Lung (tissue), 16 donors: ENCODE measurements around the gene BATF3. TPM values are rescaled to one million over a fixed set of nuclear protein-coding genes. Genes with fewer than 3 reads are reported as not detected.

Experiments used
- ATAC-seq: fragments of 200-7000 bp; cut with Tn5 transposase; one replicate; pipeline ENCODE4 v1.9.1; 2020; ENCODE audit warnings: moderate number of reproducible peaks; ENCODE audit not compliant: insufficient read depth, low FRiP score
- DNase-seq, 3 donors: peaks; one replicate each; pipeline ENCODE4 v3.0.0-alpha.2; 2013 to 2017
- H3K27ac ChIP-seq, 2 donors: one replicate each; pipeline ENCODE4 v1.5.1; 2013; ENCODE audit warnings: mild to moderate bottlenecking in 2 of 2, moderate library complexity in 2 of 2, control low read depth in 1 of 2, inconsistent platforms in 1 of 2, low read depth in 1 of 2, low read length in 1 of 2
- H3K27me3 ChIP-seq, 3 donors: one replicate each; pipeline ENCODE4 v1.5.1; 2013; ENCODE audit warnings: low read length in 2 of 3; ENCODE audit not compliant: control insufficient read depth in 3 of 3, insufficient read depth in 3 of 3
- H3K36me3 ChIP-seq, 4 donors: one replicate each; pipeline ENCODE4 v1.5.1; 2013; ENCODE audit warnings: low read length in 4 of 4, mild to moderate bottlenecking in 1 of 4, moderate library complexity in 1 of 4; ENCODE audit not compliant: control insufficient read depth in 4 of 4, insufficient read depth in 4 of 4
- H3K4me1 ChIP-seq, 5 donors: one replicate each; pipeline ENCODE4 v1.5.1; 2013; ENCODE audit warnings: low read length in 5 of 5, mild to moderate bottlenecking in 2 of 5, moderate library complexity in 1 of 5; ENCODE audit not compliant: control insufficient read depth in 5 of 5, insufficient read depth in 5 of 5
- H3K4me3 ChIP-seq: one replicate; pipeline ENCODE4 v1.5.1; 2013; ENCODE audit warnings: mild to moderate bottlenecking, control low read depth, moderate library complexity
- H3K9ac ChIP-seq, 2 donors: one replicate each; pipeline ENCODE4 v1.5.1; 2013; ENCODE audit warnings: low read length in 2 of 2, control low read depth in 1 of 2; ENCODE audit not compliant: insufficient read depth in 1 of 2
- H3K9me3 ChIP-seq, 4 donors: one replicate each; pipeline ENCODE4 v1.5.1; 2013; ENCODE audit warnings: low read length in 3 of 4, mild to moderate bottlenecking in 1 of 4, moderate library complexity in 1 of 4; ENCODE audit not compliant: control insufficient read depth in 4 of 4, insufficient read depth in 3 of 4
- WGBS, 2 donors: extraction: QIAGEN DNeasy Blood & Tissue Kit; methylation state at CpG; one replicate each; pipeline ENCODE4 v1.1.7; 2013; 5-methylcytosine and 5-hydroxymethylcytosine counted together
- long read RNA-seq, 5 donors: transcript quantifications; one replicate each; lab custom pipeline, GENCODE V29; 2026
- polyA plus RNA-seq, 2 donors: library from polyadenylated mRNA; stranded (reverse); fragments of 200-250 nt; gene quantifications; one replicate each; pipeline ENCODE4 v1.2.1, GENCODE V29; 2013
- total RNA-seq, 2 donors: library from RNA; depleted of rRNA in 1 of 2; stranded (reverse); fragments of >200 nt in 1 of 2; gene quantifications; one replicate each; pipeline ENCODE4 v1.2.1, GENCODE V29; 2014 to 2021
- TF ChIP-seq, protein P1 (sequence below): IDR thresholded peaks from 2 replicates; pipeline ENCODE4 v1.5.1; 2012; ENCODE audit warnings: mild to moderate bottlenecking; ENCODE audit errors: control extremely low read depth, extremely low read depth
- donor health status: control.
- donor health status: control.
- donor health status: Bipolar disorder and iron deficiency.
- donor health status: healthy.
- donor health status: DM: yes; HTN: yes; CAD: no.

BATF3 gene
- 10 to 100 TPM in 1 of 2 donors, 1 to 10 TPM in 1; 2.4 to 12.0 TPM for total RNA-seq
- polyA plus RNA-seq, result 10 to 100 TPM in 1 of 2 donors, 1 to 10 TPM in 1; 8.3 to 24.6 TPM
- long read RNA-seq, donor 1, partial matches to known transcripts, result 0 of 1 reads
- long read RNA-seq, donor 1, other reads (novel, unspliced or antisense), result 0 of 1 reads
- long read RNA-seq, donor 2, partial matches to known transcripts, result 0 of 1 reads
- long read RNA-seq, donor 2, other reads (novel, unspliced or antisense), result 0 of 1 reads
- long read RNA-seq, donor 3, partial matches to known transcripts, result 0 of 4 reads
- long read RNA-seq, donor 3, other reads (novel, unspliced or antisense), result 0 of 4 reads
- long read RNA-seq, donor 4, result 0 reads
- long read RNA-seq, donor 5, partial matches to known transcripts, result 0 of 3 reads
- long read RNA-seq, donor 5, other reads (novel, unspliced or antisense), result 0 of 3 reads

GRCh38 chr1:212699625-212700222 lies at the start of gene BATF3:
Gene BATF3, minus strand, starts transcription at chr1:212699840. Its CDS starts 78 bp downstream, at chr1:212699762.
- peak within 1 kb of the TSS in 1 of 2 donors; percentile 67 for H3K9ac ChIP-seq
- no peaks in the 10 kb centered on the region for H3K36me3 ChIP-seq
- 0 to 1% methylated on average over 45 to 79 of the region's 79 CpGs for WGBS, 2 donors
- peak within 1 kb of the TSS; percentile 70 for H3K4me3 ChIP-seq
- peak within 1 kb of the TSS in 1 of 2 donors; percentile 87 for H3K27ac ChIP-seq
- H3K9me3 ChIP-seq, result no peaks in the 10 kb centered on the region
- peak; percentile 83 for ATAC-seq
- DNase-seq, result peak; percentile 55 to 61 (median 57)
- H3K27me3 ChIP-seq, result peaks cover 0 to 57% (median 33%) of the 10 kb centered on the region in 3 donors
- TF ChIP-seq, protein P1, sequence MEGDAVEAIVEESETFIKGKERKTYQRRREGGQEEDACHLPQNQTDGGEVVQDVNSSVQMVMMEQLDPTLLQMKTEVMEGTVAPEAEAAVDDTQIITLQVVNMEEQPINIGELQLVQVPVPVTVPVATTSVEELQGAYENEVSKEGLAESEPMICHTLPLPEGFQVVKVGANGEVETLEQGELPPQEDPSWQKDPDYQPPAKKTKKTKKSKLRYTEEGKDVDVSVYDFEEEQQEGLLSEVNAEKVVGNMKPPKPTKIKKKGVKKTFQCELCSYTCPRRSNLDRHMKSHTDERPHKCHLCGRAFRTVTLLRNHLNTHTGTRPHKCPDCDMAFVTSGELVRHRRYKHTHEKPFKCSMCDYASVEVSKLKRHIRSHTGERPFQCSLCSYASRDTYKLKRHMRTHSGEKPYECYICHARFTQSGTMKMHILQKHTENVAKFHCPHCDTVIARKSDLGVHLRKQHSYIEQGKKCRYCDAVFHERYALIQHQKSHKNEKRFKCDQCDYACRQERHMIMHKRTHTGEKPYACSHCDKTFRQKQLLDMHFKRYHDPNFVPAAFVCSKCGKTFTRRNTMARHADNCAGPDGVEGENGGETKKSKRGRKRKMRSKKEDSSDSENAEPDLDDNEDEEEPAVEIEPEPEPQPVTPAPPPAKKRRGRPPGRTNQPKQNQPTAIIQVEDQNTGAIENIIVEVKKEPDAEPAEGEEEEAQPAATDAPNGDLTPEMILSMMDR, result no peak
- H3K4me1 ChIP-seq, result peaks cover 0 to 17% (median 8%) of the 10 kb centered on the region in 5 donors

DNA sequence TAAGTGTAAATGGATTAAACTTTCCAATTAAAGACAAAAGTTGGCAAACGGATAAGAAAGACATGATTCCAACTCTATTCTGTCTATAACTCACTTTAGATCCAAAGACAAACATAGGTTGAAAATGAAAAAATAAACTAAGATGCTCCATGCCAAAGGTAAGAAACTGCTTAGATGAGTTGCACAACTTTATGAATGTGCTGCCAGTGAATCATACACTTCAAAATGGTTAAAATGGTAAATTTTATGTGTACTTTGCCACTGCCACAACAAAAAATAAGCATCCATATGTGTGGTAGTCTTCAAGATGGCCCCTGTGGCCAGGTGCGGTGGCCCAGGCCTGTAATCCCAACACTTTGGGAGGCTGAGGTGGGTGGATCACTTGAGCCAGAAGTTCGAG lies 46.9 kb upstream of the BATF3 start:
- 94 to 97% methylated on average over 3 of the region's 3 CpGs for WGBS, 2 donors
- DNase-seq (no peak), ATAC-seq (no peak)
- H3K27ac ChIP-seq, result no peak overlapping the region
- H3K4me1 ChIP-seq, result peaks cover 0 to 13% (median 4%) of the 10 kb centered on the region in 5 donors
- H3K27me3 ChIP-seq, result no peaks in the 10 kb centered on the region
- H3K9ac ChIP-seq, result no peak overlapping the region
- peaks cover 0 to 7% (median 1%) of the 10 kb centered on the region in 4 donors for H3K36me3 ChIP-seq
- H3K9me3 ChIP-seq, result peaks cover 0 to 2% (median 0%) of the 10 kb centered on the region in 4 donors
- TF ChIP-seq, protein P1, result no peak
- no peak overlapping the region for H3K4me3 ChIP-seq

GRCh38 chr1:212745303-212745702 lies 45.7 kb upstream of the BATF3 start:
- H3K27me3 ChIP-seq, result no peaks in the 10 kb centered on the region
- H3K9me3 ChIP-seq, result peaks cover 0 to 2% (median 0%) of the 10 kb centered on the region in 4 donors
- peaks cover 0 to 11% (median 1%) of the 10 kb centered on the region in 4 donors for H3K36me3 ChIP-seq
- no peak overlapping the region for H3K9ac ChIP-seq
- TF ChIP-seq, protein P1, result no peak
- no peak overlapping the region for H3K27ac ChIP-seq
- peaks cover 0 to 10% (median 4%) of the 10 kb centered on the region in 5 donors for H3K4me1 ChIP-seq
- DNase-seq, result no peak
- H3K4me3 ChIP-seq, result no peak overlapping the region
- no peak for ATAC-seq
